Activated naive CD8-positive, alpha-beta T cell treated with anti-CD3 and anti-CD28 coated beads, Interleukin-2, amount 50 U/mL, for 24 hours (primary cell): Measurements from ENCODE around the gene PERM1.

Experiments used
- ATAC-seq: fragments of 150-1000 bp; cut with Tn5 transposase; one replicate; pipeline ENCODE4 v1.10.0; 2021
- DNase-seq: peaks from one replicate; pipeline ENCODE4 v3.0.0; 2021
- H3K27ac Mint-ChIP-seq: one replicate; pipeline ENCODE4 v1.8.0; 2021; ENCODE audit warnings: mild to moderate bottlenecking, mixed read lengths
- H3K27me3 Mint-ChIP-seq: one replicate; pipeline ENCODE4 v1.8.0; 2021; ENCODE audit warnings: mixed read lengths
- H3K36me3 Mint-ChIP-seq: one replicate; pipeline ENCODE4 v1.8.0; 2021; ENCODE audit warnings: low read depth, mixed read lengths
- H3K4me1 Mint-ChIP-seq: one replicate; pipeline ENCODE4 v1.8.0; 2021; ENCODE audit warnings: mixed read lengths
- H3K4me3 Mint-ChIP-seq: one replicate; pipeline ENCODE4 v1.8.0; 2021; ENCODE audit warnings: mild to moderate bottlenecking, moderate library complexity, mixed read lengths
- H3K9me3 Mint-ChIP-seq: one replicate; pipeline ENCODE4 v1.8.0; 2021; ENCODE audit warnings: mixed read lengths

PERM1 gene

GRCh38 chr1:1006305-1007159, 24.6 kb upstream of the PERM1 start:
- Mint-ChIP-seq H3K4me3 (no peak overlapping the region), H3K9me3 (no peaks in the 10 kb centered on the region), H3K27ac (no peak overlapping the region), H3K36me3 (no peaks in the 10 kb centered on the region), H3K4me1 (peaks cover 17% of the 10 kb centered on the region), H3K27me3 (peaks cover 47% of the 10 kb centered on the region)
- DNase-seq (no peak), ATAC-seq (peak; percentile 12)

- Mint-ChIP-seq H3K36me3 (no peaks in the 10 kb centered on the region), H3K27me3 (peaks cover 47% of the 10 kb centered on the region), H3K27ac (no peak overlapping the region), H3K9me3 (no peaks in the 10 kb centered on the region), H3K4me3 (no peak overlapping the region), H3K4me1 (peaks cover 17% of the 10 kb centered on the region)
- DNase-seq = no peak
- ATAC-seq = no peak
Measured at GRCh38 chr1:1005774-1006304, 23.9 kb upstream of the PERM1 start.

- no peak overlapping the region for H3K4me3 Mint-ChIP-seq
- H3K9me3 Mint-ChIP-seq = no peaks in the 10 kb centered on the region
- ATAC-seq = peak; percentile 8
- peaks cover 50% of the 10 kb centered on the region for H3K27me3 Mint-ChIP-seq
- DNase-seq = no peak
- no peaks in the 10 kb centered on the region for H3K36me3 Mint-ChIP-seq
- no peak overlapping the region for H3K27ac Mint-ChIP-seq
- H3K4me1 Mint-ChIP-seq = peaks cover 19% of the 10 kb centered on the region
Measured at GRCh38 chr1:1004780-1005697, 23.1 kb upstream of the PERM1 start.

- no peaks in the 10 kb centered on the region for H3K36me3 Mint-ChIP-seq
- DNase-seq (no peak), ATAC-seq (no peak)
- H3K27ac Mint-ChIP-seq = no peak overlapping the region
- no peaks in the 10 kb centered on the region for H3K9me3 Mint-ChIP-seq
- no peak overlapping the region for H3K4me3 Mint-ChIP-seq
- H3K27me3 Mint-ChIP-seq = peaks cover 52% of the 10 kb centered on the region
- peaks cover 19% of the 10 kb centered on the region for H3K4me1 Mint-ChIP-seq
Measured at GRCh38 chr1:1004420-1004779, 22.5 kb upstream of the PERM1 start.

GRCh38 chr1:1003618-1004419, 21.9 kb upstream of the PERM1 start:
- H3K36me3 Mint-ChIP-seq = no peaks in the 10 kb centered on the region
- peaks cover 15% of the 10 kb centered on the region for H3K4me1 Mint-ChIP-seq
- H3K27ac Mint-ChIP-seq = no peak overlapping the region
- ATAC-seq (no peak), DNase-seq (no peak)
- no peaks in the 10 kb centered on the region for H3K9me3 Mint-ChIP-seq
- H3K27me3 Mint-ChIP-seq = peaks cover 49% of the 10 kb centered on the region
- no peak overlapping the region for H3K4me3 Mint-ChIP-seq

GRCh38 chr1:1001057-1001783, 19.3 kb upstream of the PERM1 start:
- Mint-ChIP-seq H3K4me3 (peak overlapping the region; percentile 74), H3K9me3 (no peaks in the 10 kb centered on the region), H3K36me3 (no peaks in the 10 kb centered on the region), H3K4me1 (peaks cover 19% of the 10 kb centered on the region), H3K27ac (peak overlapping the region; percentile 70), H3K27me3 (peaks cover 47% of the 10 kb centered on the region)
- no peak for DNase-seq
- no peak for ATAC-seq

GRCh38 chr1:1000357-1001056, 18.6 kb upstream of the PERM1 start:
- Mint-ChIP-seq H3K27me3 (peaks cover 48% of the 10 kb centered on the region), H3K36me3 (no peaks in the 10 kb centered on the region)
- peak; percentile 10 for ATAC-seq

GRCh38 chr1:999725-1000356, 17.9 kb upstream of the PERM1 start, which contains the start of gene HES4:
TSS of gene HES4 (minus strand) at chr1:1000097. CDS start at chr1:999973, 124 bp downstream.
- Mint-ChIP-seq H3K4me1 (peaks cover 15% of the 10 kb centered on the region), H3K4me3 (peak within 1 kb of the TSS; percentile 74), H3K27me3 (peaks cover 47% of the 10 kb centered on the region), H3K36me3 (no peaks in the 10 kb centered on the region), H3K9me3 (no peaks in the 10 kb centered on the region), H3K27ac (peak within 1 kb of the TSS; percentile 70)
- peak; percentile 71 for DNase-seq
- ATAC-seq = peak; percentile 26

More at GRCh38 chr1:1000357-1001056, 18.6 kb upstream of the PERM1 start:
- H3K4me3 Mint-ChIP-seq = peak overlapping the region; percentile 74
- peak overlapping the region; percentile 70 for H3K27ac Mint-ChIP-seq
- H3K4me1 Mint-ChIP-seq = peaks cover 18% of the 10 kb centered on the region
- peak; percentile 81 for DNase-seq
- no peaks in the 10 kb centered on the region for H3K9me3 Mint-ChIP-seq

GRCh38 chr1:998995-999724, 17.3 kb upstream of the PERM1 start:
- peak; percentile 9 for ATAC-seq
- Mint-ChIP-seq H3K4me3 (no peak overlapping the region), H3K36me3 (no peaks in the 10 kb centered on the region), H3K27me3 (peaks cover 45% of the 10 kb centered on the region), H3K9me3 (no peaks in the 10 kb centered on the region), H3K4me1 (peaks cover 11% of the 10 kb centered on the region), H3K27ac (no peak overlapping the region)
- DNase-seq = no peak

GRCh38 chr1:998745-998994, 16.8 kb upstream of the PERM1 start:
- no peak overlapping the region for H3K4me3 Mint-ChIP-seq
- DNase-seq (no peak), ATAC-seq (no peak)
- no peaks in the 10 kb centered on the region for H3K36me3 Mint-ChIP-seq
- H3K27ac Mint-ChIP-seq = no peak overlapping the region
- no peaks in the 10 kb centered on the region for H3K9me3 Mint-ChIP-seq
- peaks cover 44% of the 10 kb centered on the region for H3K27me3 Mint-ChIP-seq
- H3K4me1 Mint-ChIP-seq = peaks cover 13% of the 10 kb centered on the region

- Mint-ChIP-seq H3K27me3 (peaks cover 40% of the 10 kb centered on the region), H3K4me1 (peaks cover 13% of the 10 kb centered on the region), H3K4me3 (no peak overlapping the region), H3K36me3 (no peaks in the 10 kb centered on the region), H3K27ac (no peak overlapping the region), H3K9me3 (no peaks in the 10 kb centered on the region)
- DNase-seq = peak; percentile 6
- ATAC-seq = no peak
Measured at GRCh38 chr1:997993-998744, 16.3 kb upstream of the PERM1 start.

GRCh38 chr1:997713-997992, 15.8 kb upstream of the PERM1 start:
- ATAC-seq = no peak
- H3K4me3 Mint-ChIP-seq = no peak overlapping the region
- no peaks in the 10 kb centered on the region for H3K9me3 Mint-ChIP-seq
- H3K36me3 Mint-ChIP-seq = no peaks in the 10 kb centered on the region
- no peak for DNase-seq
- no peak overlapping the region for H3K27ac Mint-ChIP-seq
- H3K27me3 Mint-ChIP-seq = peaks cover 36% of the 10 kb centered on the region
- peaks cover 17% of the 10 kb centered on the region for H3K4me1 Mint-ChIP-seq
